Skeletal muscle tissue (tissue), 4 donors: ENCODE data around the gene CPE. TPM values are rescaled to one million over a fixed set of nuclear protein-coding genes. Genes with fewer than 3 reads are reported as not detected.
"Not testable (repeated sequence)": the region's sequence is repeated elsewhere in the genome, so short reads cannot be mapped to it uniquely, and the experiment has no call there.

ENCODE experiments used
- H3K27ac ChIP-seq: one replicate; pipeline ENCODE4 v1.7.0; 2013; ENCODE audit warnings: mild to moderate bottlenecking, low read depth, low read length, inconsistent platforms
- H3K27me3 ChIP-seq, 3 donors: one replicate each; pipeline ENCODE4 v1.7.0; 2013; ENCODE audit warnings: low read length in 3 of 3; ENCODE audit not compliant: control insufficient read depth in 3 of 3, insufficient read depth in 3 of 3
- H3K36me3 ChIP-seq, 3 donors: one replicate each; pipeline ENCODE4 v1.7.0; 2013; ENCODE audit warnings: low read length in 3 of 3; ENCODE audit not compliant: control insufficient read depth in 3 of 3, insufficient read depth in 3 of 3
- H3K4me1 ChIP-seq, 3 donors: one replicate each; pipeline ENCODE4 v1.7.0; 2013; ENCODE audit warnings: low read length in 3 of 3, mild to moderate bottlenecking in 3 of 3; ENCODE audit not compliant: control insufficient read depth in 3 of 3, insufficient read depth in 3 of 3
- H3K4me3 ChIP-seq, 3 donors: one replicate each; pipeline ENCODE4 v1.7.0; 2013; ENCODE audit warnings: low read length in 3 of 3
- H3K9ac ChIP-seq, 3 donors: one replicate each; pipeline ENCODE4 v1.7.0; 2013; ENCODE audit warnings: low read length in 3 of 3, mild to moderate bottlenecking in 3 of 3, moderate library complexity in 2 of 3, low read depth in 1 of 3
- H3K9me3 ChIP-seq, 3 donors: one replicate each; pipeline ENCODE4 v1.7.0; 2013; ENCODE audit warnings: low read length in 3 of 3; ENCODE audit not compliant: control insufficient read depth in 3 of 3
- total RNA-seq: library from RNA; depleted of rRNA; stranded (reverse); fragments of >200 nt; gene quantifications from one replicate; pipeline ENCODE4 v1.2.3, GENCODE V29; 2014
- donor health status: Osteomylitis.

Gene CPE
- total RNA-seq, 1 donor from 2014 or later, result 89.8 TPM

- Histone ChIP-seq H3K4me3 (no peak overlapping the region), H3K27ac (no peak overlapping the region), H3K9me3 (no peaks in the 10 kb centered on the region), H3K36me3 (no peaks in the 10 kb centered on the region), H3K9ac (no peak overlapping the region), H3K27me3 (no peaks in the 10 kb centered on the region), H3K4me1 (no peaks in the 10 kb centered on the region)
Measured at GRCh38 chr4:165448700-165449099, 69.9 kb downstream of the CPE start.

GRCh38 chr4:165449333-165449732 lies 70.5 kb downstream of the CPE start:
- H3K9me3 ChIP-seq, result no peaks in the 10 kb centered on the region
- no peaks in the 10 kb centered on the region for H3K27me3 ChIP-seq
- no peaks in the 10 kb centered on the region for H3K4me1 ChIP-seq
- H3K36me3 ChIP-seq, result no peaks in the 10 kb centered on the region
- H3K27ac ChIP-seq, result no peak overlapping the region
- no peak overlapping the region for H3K4me3 ChIP-seq
- no peak overlapping the region for H3K9ac ChIP-seq

GRCh38 chr4:165450871-165451270 lies 72.1 kb downstream of the CPE start:
- Histone ChIP-seq H3K4me3 (no peak overlapping the region), H3K27me3 (no peaks in the 10 kb centered on the region), H3K27ac (no peak overlapping the region), H3K9ac (no peak overlapping the region), H3K4me1 (no peaks in the 10 kb centered on the region), H3K9me3 (no peaks in the 10 kb centered on the region), H3K36me3 (no peaks in the 10 kb centered on the region)

- H3K4me3 ChIP-seq, H3K27me3 ChIP-seq, H3K36me3 ChIP-seq, H3K4me1 ChIP-seq, H3K27ac ChIP-seq, H3K9ac ChIP-seq, H3K9me3 ChIP-seq: not testable (repeated sequence)
Measured at GRCh38 chr4:165453140-165453539, 74.3 kb downstream of the CPE start.

GRCh38 chr4:165454426-165454825 lies 75.6 kb downstream of the CPE start:
- no peaks in the 10 kb centered on the region for H3K36me3 ChIP-seq
- no peak overlapping the region for H3K4me3 ChIP-seq
- H3K27ac ChIP-seq, result no peak overlapping the region
- H3K4me1 ChIP-seq, result no peaks in the 10 kb centered on the region
- H3K9ac ChIP-seq, result no peak overlapping the region
- H3K27me3 ChIP-seq, result no peaks in the 10 kb centered on the region
- H3K9me3 ChIP-seq, result no peaks in the 10 kb centered on the region

GRCh38 chr4:165457793-165458192 lies 79.0 kb downstream of the CPE start:
- Histone ChIP-seq H3K27me3 (no peaks in the 10 kb centered on the region), H3K27ac (no peak overlapping the region), H3K9me3 (no peaks in the 10 kb centered on the region), H3K4me1 (peaks cover 0 to 2% (median 0%) of the 10 kb centered on the region in 3 donors), H3K4me3 (no peak overlapping the region), H3K9ac (no peak overlapping the region), H3K36me3 (no peaks in the 10 kb centered on the region)

GRCh38 chr4:165458471-165458870 lies 79.7 kb downstream of the CPE start:
- Histone ChIP-seq H3K4me3 (no peak overlapping the region), H3K36me3 (no peaks in the 10 kb centered on the region), H3K27me3 (no peaks in the 10 kb centered on the region), H3K9me3 (no peaks in the 10 kb centered on the region), H3K27ac (no peak overlapping the region), H3K9ac (no peak overlapping the region), H3K4me1 (peaks cover 0 to 2% (median 0%) of the 10 kb centered on the region in 3 donors)

GRCh38 chr4:165461159-165461821 lies 82.5 kb downstream of the CPE start:
- H3K4me1 ChIP-seq, result peaks cover 0 to 5% (median 0%) of the 10 kb centered on the region in 3 donors
- no peaks in the 10 kb centered on the region for H3K36me3 ChIP-seq
- no peaks in the 10 kb centered on the region for H3K27me3 ChIP-seq
- H3K4me3 ChIP-seq, result peak overlapping the region in 1 of 3 donors; percentile 13
- no peak overlapping the region for H3K27ac ChIP-seq
- no peaks in the 10 kb centered on the region for H3K9me3 ChIP-seq
- no peak overlapping the region for H3K9ac ChIP-seq

GRCh38 chr4:165462009-165462408 lies 83.2 kb downstream of the CPE start:
- Histone ChIP-seq H3K4me3 (no peak overlapping the region), H3K36me3 (no peaks in the 10 kb centered on the region), H3K27me3 (no peaks in the 10 kb centered on the region), H3K9me3 (no peaks in the 10 kb centered on the region), H3K27ac (no peak overlapping the region), H3K4me1 (peaks cover 0 to 5% (median 0%) of the 10 kb centered on the region in 3 donors), H3K9ac (no peak overlapping the region)

GRCh38 chr4:165464376-165464775 lies 85.6 kb downstream of the CPE start:
- Histone ChIP-seq H3K4me1 (peaks cover 0 to 5% (median 0%) of the 10 kb centered on the region in 3 donors), H3K36me3 (no peaks in the 10 kb centered on the region), H3K27me3 (no peaks in the 10 kb centered on the region), H3K9ac (no peak overlapping the region), H3K27ac (no peak overlapping the region), H3K9me3 (no peaks in the 10 kb centered on the region), H3K4me3 (no peak overlapping the region)
